Measurements from ENCODE around the gene ZNF821.
"Not testable (repeated sequence)": the region's sequence is repeated elsewhere in the genome, so short reads cannot be mapped to it uniquely, and the experiment has no call there.

DNA sequence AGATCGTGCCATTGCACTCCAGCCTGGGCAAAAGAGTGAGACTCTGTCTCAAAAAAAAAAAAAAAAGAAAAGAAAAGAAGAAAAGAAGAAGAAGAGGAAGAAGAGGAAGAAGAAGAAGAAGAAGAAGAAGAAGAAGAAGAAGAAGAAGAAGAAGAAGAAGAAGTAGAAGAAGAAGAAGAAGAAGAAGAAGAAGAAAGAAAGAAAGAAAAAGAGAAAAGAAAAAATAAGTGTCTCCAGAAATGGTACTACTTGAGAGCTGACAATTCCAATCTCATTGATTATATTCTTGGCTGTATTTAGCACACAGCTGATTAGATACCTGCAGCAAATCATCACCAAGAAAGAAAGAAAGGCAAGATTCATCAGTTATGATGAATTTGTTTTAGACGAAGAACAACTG, 51.9 kb downstream of the ZNF821 start:
- TF ChIP-seq, protein P1, sequence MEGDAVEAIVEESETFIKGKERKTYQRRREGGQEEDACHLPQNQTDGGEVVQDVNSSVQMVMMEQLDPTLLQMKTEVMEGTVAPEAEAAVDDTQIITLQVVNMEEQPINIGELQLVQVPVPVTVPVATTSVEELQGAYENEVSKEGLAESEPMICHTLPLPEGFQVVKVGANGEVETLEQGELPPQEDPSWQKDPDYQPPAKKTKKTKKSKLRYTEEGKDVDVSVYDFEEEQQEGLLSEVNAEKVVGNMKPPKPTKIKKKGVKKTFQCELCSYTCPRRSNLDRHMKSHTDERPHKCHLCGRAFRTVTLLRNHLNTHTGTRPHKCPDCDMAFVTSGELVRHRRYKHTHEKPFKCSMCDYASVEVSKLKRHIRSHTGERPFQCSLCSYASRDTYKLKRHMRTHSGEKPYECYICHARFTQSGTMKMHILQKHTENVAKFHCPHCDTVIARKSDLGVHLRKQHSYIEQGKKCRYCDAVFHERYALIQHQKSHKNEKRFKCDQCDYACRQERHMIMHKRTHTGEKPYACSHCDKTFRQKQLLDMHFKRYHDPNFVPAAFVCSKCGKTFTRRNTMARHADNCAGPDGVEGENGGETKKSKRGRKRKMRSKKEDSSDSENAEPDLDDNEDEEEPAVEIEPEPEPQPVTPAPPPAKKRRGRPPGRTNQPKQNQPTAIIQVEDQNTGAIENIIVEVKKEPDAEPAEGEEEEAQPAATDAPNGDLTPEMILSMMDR (IDR thresholded peaks at IDR 0.05) = not testable (repeated sequence)
- TF ChIP-seq POLR2A (IDR thresholded peaks at IDR 0.05) = not testable (repeated sequence)

Measured in esophagus squamous epithelium (tissue), 4 donors.